Measurements from ENCODE around the gene NAA15. TPM values are rescaled to one million over a fixed set of nuclear protein-coding genes. Genes with fewer than 3 reads are reported as not detected.

The NAA15 gene
- polyA plus RNA-seq, 3 donors, result 5.2 to 20.2 (median 8.8) TPM

DNA sequence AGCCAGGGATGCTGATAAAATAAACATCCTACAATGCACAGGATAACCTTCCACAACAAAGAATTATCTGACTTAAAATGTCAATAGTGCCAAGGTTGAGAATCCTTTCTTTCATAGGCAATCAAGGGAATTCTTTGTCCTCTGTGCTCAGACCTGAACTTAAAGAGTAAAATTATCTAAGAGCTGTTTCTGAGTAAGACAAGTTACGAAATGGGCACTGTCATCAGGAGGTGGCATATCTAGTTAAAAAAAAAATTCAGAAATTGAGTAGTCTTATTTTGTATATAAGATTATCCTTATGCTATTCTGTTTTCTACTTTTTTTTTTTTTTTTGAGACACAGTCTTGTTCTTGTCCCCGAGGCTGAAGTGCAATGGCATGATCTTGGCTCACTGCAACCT, 149.3 kb downstream of the NAA15 start:
- WGBS (ENCODE audit: insufficient coverage), result no CpG with 5 or more reads among the region's 2 CpGs
- Histone ChIP-seq H3K27ac (ENCODE audit: low read depth in 1 of 2, low read length in 2 of 2) (no peak overlapping the region), H3K4me3 (replicated peaks in 1 of 3; ENCODE audit: low read depth in 2 of 3, low read length in 3 of 3) (no peak overlapping the region), H3K36me3 (replicated peaks in 1 of 2; ENCODE audit: control insufficient read depth in 1 of 2, insufficient read depth in 2 of 2, low read length in 2 of 2) (no peaks in the 10 kb centered on the region), H4K20me1 (ENCODE audit: insufficient read depth, low read length) (peaks cover 8% of the 10 kb centered on the region), H2AFZ (ENCODE audit: insufficient read depth, low read depth, low read length, poor library complexity, severe bottlenecking) (no peak overlapping the region), H3K79me2 (ENCODE audit: insufficient read depth, low read length) (peaks cover 55% of the 10 kb centered on the region), H3K9ac (ENCODE audit: insufficient read depth, low read length, poor library complexity, severe bottlenecking) (no peak overlapping the region), H3K9me3 (replicated peaks in 1 of 2; ENCODE audit: control insufficient read depth in 1 of 2, insufficient read depth in 1 of 2, low read length in 2 of 2) (no peaks in the 10 kb centered on the region), H3K4me1 (ENCODE audit: control insufficient read depth in 1 of 2, insufficient read depth in 2 of 2, low read length in 2 of 2) (peaks cover 17 to 30% of the 10 kb centered on the region in 2 donors), H3K27me3 (ENCODE audit: control insufficient read depth in 2 of 2, insufficient read depth in 2 of 2, low read length in 2 of 2) (no peaks in the 10 kb centered on the region), H3K4me2 (replicated peaks; ENCODE audit: extremely low read depth, low read length, poor library complexity, severe bottlenecking) (no peak overlapping the region)
- Mint-ChIP-seq H3K27me3 (ENCODE audit: low read depth in 3 of 3) (peaks cover 0 to 1% (median 0%) of the 10 kb centered on the region in 3 donors), H3K4me1 (peaks cover 44% of the 10 kb centered on the region), H3K9me3 (peaks cover 0 to 6% (median 0%) of the 10 kb centered on the region in 7 donors), H3K4me3 (no peak overlapping the region), H3K27ac (no peak overlapping the region), H3K36me3 (peaks cover 5 to 7% of the 10 kb centered on the region in 2 donors)
- TF ChIP-seq, protein P1, sequence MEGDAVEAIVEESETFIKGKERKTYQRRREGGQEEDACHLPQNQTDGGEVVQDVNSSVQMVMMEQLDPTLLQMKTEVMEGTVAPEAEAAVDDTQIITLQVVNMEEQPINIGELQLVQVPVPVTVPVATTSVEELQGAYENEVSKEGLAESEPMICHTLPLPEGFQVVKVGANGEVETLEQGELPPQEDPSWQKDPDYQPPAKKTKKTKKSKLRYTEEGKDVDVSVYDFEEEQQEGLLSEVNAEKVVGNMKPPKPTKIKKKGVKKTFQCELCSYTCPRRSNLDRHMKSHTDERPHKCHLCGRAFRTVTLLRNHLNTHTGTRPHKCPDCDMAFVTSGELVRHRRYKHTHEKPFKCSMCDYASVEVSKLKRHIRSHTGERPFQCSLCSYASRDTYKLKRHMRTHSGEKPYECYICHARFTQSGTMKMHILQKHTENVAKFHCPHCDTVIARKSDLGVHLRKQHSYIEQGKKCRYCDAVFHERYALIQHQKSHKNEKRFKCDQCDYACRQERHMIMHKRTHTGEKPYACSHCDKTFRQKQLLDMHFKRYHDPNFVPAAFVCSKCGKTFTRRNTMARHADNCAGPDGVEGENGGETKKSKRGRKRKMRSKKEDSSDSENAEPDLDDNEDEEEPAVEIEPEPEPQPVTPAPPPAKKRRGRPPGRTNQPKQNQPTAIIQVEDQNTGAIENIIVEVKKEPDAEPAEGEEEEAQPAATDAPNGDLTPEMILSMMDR (IDR thresholded peaks at IDR 0.05), result no peak
- DNase-seq, result no peak
- intact Hi-C loops (cut with micrococcal nuclease), result loop anchor here (5.0 to 10.0 kb wide), 3 partner anchors 107 to 1264 kb away; partner anchors contain the start of gene SETD7 (in 1 of the 2)

DNA sequence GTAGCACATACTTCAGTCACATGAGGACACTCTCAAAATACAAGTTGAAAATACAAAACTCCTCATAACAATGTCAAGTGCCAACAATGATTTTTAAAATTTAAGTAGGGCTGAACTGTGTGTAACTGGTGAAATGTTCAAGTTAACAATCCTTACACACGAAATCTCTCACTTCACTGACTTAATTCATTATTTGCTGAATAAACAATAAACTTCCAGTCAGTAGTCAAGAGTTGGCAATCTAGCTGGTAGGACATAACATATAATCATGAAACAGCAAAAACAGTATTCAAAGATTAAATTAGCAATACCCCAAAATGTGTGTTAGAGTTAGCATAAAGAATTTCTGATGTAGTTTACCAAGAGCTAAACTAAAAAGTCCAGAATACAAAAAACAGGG, 150.7 kb downstream of the NAA15 start:
- no peak for DNase-seq
- H3K4me1 Mint-ChIP-seq, result peaks cover 54% of the 10 kb centered on the region
- peaks cover 0 to 1% (median 0%) of the 10 kb centered on the region in 3 donors for H3K27me3 Mint-ChIP-seq (ENCODE audit: low read depth in 3 of 3)
- H3K79me2 ChIP-seq (ENCODE audit: insufficient read depth, low read length), result peaks cover 69% of the 10 kb centered on the region
- no peaks in the 10 kb centered on the region for H3K36me3 ChIP-seq (replicated peaks in 1 of 2; ENCODE audit: control insufficient read depth in 1 of 2, insufficient read depth in 2 of 2, low read length in 2 of 2)
- no peak overlapping the region for H3K27ac Mint-ChIP-seq
- H2AFZ ChIP-seq (ENCODE audit: insufficient read depth, low read depth, low read length, poor library complexity, severe bottlenecking), result no peak overlapping the region
- H3K36me3 Mint-ChIP-seq, result peaks cover 0 to 2% of the 10 kb centered on the region in 2 donors
- peaks cover 0 to 4% (median 0%) of the 10 kb centered on the region in 7 donors for H3K9me3 Mint-ChIP-seq
- TF ChIP-seq, protein P1 (IDR thresholded peaks at IDR 0.05), result no peak
- no peak overlapping the region for H3K9ac ChIP-seq (ENCODE audit: insufficient read depth, low read length, poor library complexity, severe bottlenecking)
- H3K4me1 ChIP-seq (ENCODE audit: control insufficient read depth in 1 of 2, insufficient read depth in 2 of 2, low read length in 2 of 2), result peaks cover 30 to 44% of the 10 kb centered on the region in 2 donors
- H3K27ac ChIP-seq (ENCODE audit: low read depth in 1 of 2, low read length in 2 of 2), result no peak overlapping the region
- H3K9me3 ChIP-seq (replicated peaks in 1 of 2; ENCODE audit: control insufficient read depth in 1 of 2, insufficient read depth in 1 of 2, low read length in 2 of 2), result no peaks in the 10 kb centered on the region
- H3K4me3 ChIP-seq (replicated peaks in 1 of 3; ENCODE audit: low read depth in 2 of 3, low read length in 3 of 3), result no peak overlapping the region
- peaks cover 19% of the 10 kb centered on the region for H4K20me1 ChIP-seq (ENCODE audit: insufficient read depth, low read length)
- no peak overlapping the region for H3K4me2 ChIP-seq (replicated peaks; ENCODE audit: extremely low read depth, low read length, poor library complexity, severe bottlenecking)
- intact Hi-C loops (cut with micrococcal nuclease), result loop anchor here (5.0 to 10.0 kb wide), 3 partner anchors 105 to 1263 kb away; partner anchors contain the start of gene SETD7 (in 1 of the 2)
- no peaks in the 10 kb centered on the region for H3K27me3 ChIP-seq (ENCODE audit: control insufficient read depth in 2 of 2, insufficient read depth in 2 of 2, low read length in 2 of 2)
- no CpG with 5 or more reads among the region's 1 CpG for WGBS (ENCODE audit: insufficient coverage)
- H3K4me3 Mint-ChIP-seq, result no peak overlapping the region
